Measurements from ENCODE around the gene DPP6.

The DPP6 gene

GRCh38 chr7:154429666-154430404, 377.6 kb downstream of the DPP6 start:
- no peaks in the 10 kb centered on the region for H3K4me1 ChIP-seq (ENCODE audit: low read depth, poor library complexity, severe bottlenecking)
- H3K9ac ChIP-seq, result no peak overlapping the region
- H2AFZ ChIP-seq (ENCODE audit: low read depth), result no peak overlapping the region
- H3K27me3 ChIP-seq (ENCODE audit: insufficient read depth, low read depth), result no peaks in the 10 kb centered on the region
- H3K36me3 ChIP-seq (ENCODE audit: insufficient read depth), result no peaks in the 10 kb centered on the region
- TF ChIP-seq, protein P1, sequence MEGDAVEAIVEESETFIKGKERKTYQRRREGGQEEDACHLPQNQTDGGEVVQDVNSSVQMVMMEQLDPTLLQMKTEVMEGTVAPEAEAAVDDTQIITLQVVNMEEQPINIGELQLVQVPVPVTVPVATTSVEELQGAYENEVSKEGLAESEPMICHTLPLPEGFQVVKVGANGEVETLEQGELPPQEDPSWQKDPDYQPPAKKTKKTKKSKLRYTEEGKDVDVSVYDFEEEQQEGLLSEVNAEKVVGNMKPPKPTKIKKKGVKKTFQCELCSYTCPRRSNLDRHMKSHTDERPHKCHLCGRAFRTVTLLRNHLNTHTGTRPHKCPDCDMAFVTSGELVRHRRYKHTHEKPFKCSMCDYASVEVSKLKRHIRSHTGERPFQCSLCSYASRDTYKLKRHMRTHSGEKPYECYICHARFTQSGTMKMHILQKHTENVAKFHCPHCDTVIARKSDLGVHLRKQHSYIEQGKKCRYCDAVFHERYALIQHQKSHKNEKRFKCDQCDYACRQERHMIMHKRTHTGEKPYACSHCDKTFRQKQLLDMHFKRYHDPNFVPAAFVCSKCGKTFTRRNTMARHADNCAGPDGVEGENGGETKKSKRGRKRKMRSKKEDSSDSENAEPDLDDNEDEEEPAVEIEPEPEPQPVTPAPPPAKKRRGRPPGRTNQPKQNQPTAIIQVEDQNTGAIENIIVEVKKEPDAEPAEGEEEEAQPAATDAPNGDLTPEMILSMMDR (conservative IDR thresholded peaks at IDR 0.05; ENCODE audit: low read depth, low read length), result no peak
- no peak overlapping the region for H3K4me3 ChIP-seq (IDR thresholded peaks at IDR 0.05; ENCODE audit: insufficient read depth, low read depth, low read length)
- no peak overlapping the region for H3K4me2 ChIP-seq
- no peak overlapping the region for H3K27ac ChIP-seq
- no peaks in the 10 kb centered on the region for H4K20me1 ChIP-seq (ENCODE audit: insufficient read depth)
- no peaks in the 10 kb centered on the region for H3K79me2 ChIP-seq (ENCODE audit: insufficient read depth, low read depth)

DNA sequence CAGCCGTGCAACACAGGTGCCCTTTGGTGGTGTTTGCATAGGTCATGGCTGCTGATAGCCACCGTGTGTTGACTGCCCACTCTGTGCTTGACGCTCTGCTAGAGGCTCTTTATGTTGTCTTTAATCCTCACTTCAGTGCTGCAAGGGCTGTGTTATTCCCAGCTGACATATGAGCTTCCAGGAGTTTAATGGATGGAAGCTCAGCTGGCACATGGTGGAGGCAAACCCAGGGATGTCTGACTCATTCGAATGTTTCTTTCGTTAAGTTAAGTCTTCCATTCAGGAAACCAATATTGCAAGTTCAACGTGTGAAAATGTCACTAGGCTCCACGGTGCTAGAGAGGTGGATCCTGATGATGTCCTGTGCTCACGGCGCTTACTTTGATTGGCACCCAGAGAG, 378.4 kb downstream of the DPP6 start:
- Histone ChIP-seq H3K4me1 (ENCODE audit: low read depth, poor library complexity, severe bottlenecking) (no peaks in the 10 kb centered on the region), H3K4me3 (IDR thresholded peaks at IDR 0.05; ENCODE audit: insufficient read depth, low read depth, low read length) (no peak overlapping the region), H3K9ac (no peak overlapping the region), H3K36me3 (ENCODE audit: insufficient read depth) (no peaks in the 10 kb centered on the region), H2AFZ (ENCODE audit: low read depth) (no peak overlapping the region), H4K20me1 (ENCODE audit: insufficient read depth) (no peaks in the 10 kb centered on the region), H3K27ac (no peak overlapping the region), H3K79me2 (ENCODE audit: insufficient read depth, low read depth) (no peaks in the 10 kb centered on the region), H3K4me2 (no peak overlapping the region), H3K27me3 (ENCODE audit: insufficient read depth, low read depth) (no peaks in the 10 kb centered on the region)
- TF ChIP-seq, protein P1 (conservative IDR thresholded peaks at IDR 0.05; ENCODE audit: low read depth, low read length), result no peak

DNA sequence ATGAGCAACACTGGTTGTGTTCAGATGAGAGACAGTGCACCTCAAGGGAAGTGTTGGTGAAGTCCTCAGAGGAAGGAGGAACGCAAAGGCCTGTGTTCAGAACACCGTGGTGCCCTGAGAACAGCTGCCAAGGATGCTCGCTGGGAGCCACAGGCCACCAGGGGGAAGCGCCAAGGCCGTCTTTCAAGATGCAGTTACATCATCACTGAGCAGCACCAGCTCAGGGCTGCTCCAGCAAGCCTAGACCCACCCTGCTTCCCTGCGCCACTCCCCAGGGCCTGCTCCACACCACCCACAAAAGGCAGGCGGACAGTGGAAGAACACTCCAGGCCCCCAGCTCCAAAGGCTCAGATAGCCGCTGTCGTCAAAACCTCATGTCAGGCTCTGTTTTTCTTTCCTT, 378.8 kb downstream of the DPP6 start:
- H3K36me3 ChIP-seq (ENCODE audit: insufficient read depth), result no peaks in the 10 kb centered on the region
- no peak overlapping the region for H3K9ac ChIP-seq
- no peaks in the 10 kb centered on the region for H4K20me1 ChIP-seq (ENCODE audit: insufficient read depth)
- H3K4me1 ChIP-seq (ENCODE audit: low read depth, poor library complexity, severe bottlenecking), result no peaks in the 10 kb centered on the region
- H3K4me2 ChIP-seq, result no peak overlapping the region
- no peaks in the 10 kb centered on the region for H3K27me3 ChIP-seq (ENCODE audit: insufficient read depth, low read depth)
- H3K4me3 ChIP-seq (IDR thresholded peaks at IDR 0.05; ENCODE audit: insufficient read depth, low read depth, low read length), result no peak overlapping the region
- H2AFZ ChIP-seq (ENCODE audit: low read depth), result no peak overlapping the region
- no peaks in the 10 kb centered on the region for H3K79me2 ChIP-seq (ENCODE audit: insufficient read depth, low read depth)
- no peak overlapping the region for H3K27ac ChIP-seq
- TF ChIP-seq, protein P1 (conservative IDR thresholded peaks at IDR 0.05; ENCODE audit: low read depth, low read length), result no peak

- no peaks in the 10 kb centered on the region for H3K4me1 ChIP-seq (ENCODE audit: low read depth, poor library complexity, severe bottlenecking)
- H3K27ac ChIP-seq, result no peak overlapping the region
- H3K9ac ChIP-seq, result no peak overlapping the region
- H3K36me3 ChIP-seq (ENCODE audit: insufficient read depth), result no peaks in the 10 kb centered on the region
- TF ChIP-seq, protein P1 (conservative IDR thresholded peaks at IDR 0.05; ENCODE audit: low read depth, low read length), result no peak
- H4K20me1 ChIP-seq (ENCODE audit: insufficient read depth), result no peaks in the 10 kb centered on the region
- no peak overlapping the region for H3K4me2 ChIP-seq
- no peaks in the 10 kb centered on the region for H3K79me2 ChIP-seq (ENCODE audit: insufficient read depth, low read depth)
- no peaks in the 10 kb centered on the region for H3K27me3 ChIP-seq (ENCODE audit: insufficient read depth, low read depth)
- H3K4me3 ChIP-seq (IDR thresholded peaks at IDR 0.05; ENCODE audit: insufficient read depth, low read depth, low read length), result no peak overlapping the region
- no peak overlapping the region for H2AFZ ChIP-seq (ENCODE audit: low read depth)
Measured at GRCh38 chr7:154433632-154434598, 381.7 kb downstream of the DPP6 start.
